HG02943 (cell line): ENCODE data around the gene SH2D7.

ENCODE experiments used
- ATAC-seq: cut with Tn5 transposase; IDR thresholded peaks from one replicate; pipeline ENCODE4 v1.9.1; 2021; ENCODE audit warnings: mild to moderate bottlenecking, low read depth, moderate library complexity; ENCODE audit not compliant: unreplicated experiment

SH2D7 gene

DNA sequence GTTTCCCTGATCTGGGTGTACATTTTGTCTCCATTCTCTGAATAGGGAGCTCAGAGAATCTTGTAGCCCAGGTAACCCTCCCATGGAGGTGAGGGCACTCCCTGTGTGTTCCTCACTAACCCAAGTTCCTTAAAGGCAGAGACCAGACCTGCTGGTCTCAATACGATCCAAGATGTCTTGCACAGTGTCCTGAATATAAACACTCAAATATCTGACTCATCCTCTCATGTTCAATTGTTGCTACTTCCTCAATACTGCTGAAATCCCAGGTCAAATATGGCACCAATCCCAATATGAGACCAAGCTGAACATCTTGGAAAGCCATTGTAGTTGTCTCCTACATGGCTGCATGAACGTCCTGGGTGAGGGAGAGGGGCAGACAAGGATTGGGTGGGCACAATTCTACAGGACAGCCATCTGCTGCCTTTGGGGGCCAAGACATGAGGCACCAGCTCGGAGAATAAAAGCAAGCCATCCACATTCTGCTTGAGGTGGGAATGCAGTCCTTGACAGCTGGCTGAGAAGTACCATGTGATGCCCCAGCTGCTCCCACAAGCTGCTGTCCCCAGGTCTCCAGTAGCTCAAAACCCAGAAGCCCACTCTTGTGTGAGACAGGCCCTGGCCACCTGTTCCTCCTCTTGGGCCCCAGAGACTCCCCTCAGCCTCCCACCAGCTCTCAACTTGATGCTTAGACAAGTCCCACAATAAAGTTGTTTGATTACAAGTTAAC, 33.1 kb upstream of the SH2D7 start:
- no peak for ATAC-seq

DNA sequence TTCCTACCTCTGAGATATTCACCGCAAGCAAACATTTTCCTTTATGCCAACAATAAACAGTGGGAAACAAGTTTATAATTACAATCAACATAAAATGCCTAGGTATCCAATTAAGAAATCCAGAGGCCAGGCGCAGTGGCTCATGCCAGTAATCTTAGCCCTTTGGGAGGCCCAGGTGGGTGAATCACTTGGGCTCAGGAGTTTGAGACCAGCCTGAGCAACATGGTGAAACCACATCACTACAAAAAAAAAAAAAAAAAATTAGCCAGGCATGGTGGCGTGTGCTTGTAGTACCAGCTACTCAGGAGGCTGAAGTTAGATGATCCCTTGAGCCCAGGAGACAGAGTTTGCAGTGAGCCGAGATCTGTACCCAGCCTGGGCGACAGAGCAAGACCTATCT, 32.1 kb upstream of the SH2D7 start:
- no peak for ATAC-seq

DNA sequence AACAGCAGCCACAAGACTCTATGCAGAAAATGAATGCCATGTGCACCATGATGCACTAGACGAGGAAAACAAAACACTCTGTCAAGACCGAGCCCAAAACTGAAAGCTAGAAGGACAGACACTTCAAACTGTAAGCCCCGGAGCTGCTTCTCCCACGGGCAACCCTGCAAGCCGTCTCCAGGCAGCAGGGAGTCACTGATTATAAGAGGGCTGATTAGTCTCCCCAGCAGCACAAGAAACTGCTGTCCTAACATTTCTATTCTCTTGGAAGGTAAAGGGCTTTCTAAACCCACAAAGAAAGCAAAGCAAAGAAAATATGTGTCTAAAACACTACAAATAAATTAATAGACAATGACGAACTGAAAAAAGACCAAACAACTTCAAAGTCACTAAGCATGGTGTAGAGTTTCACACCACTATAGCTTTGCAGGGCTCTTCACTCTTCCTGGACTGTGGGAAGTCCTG, 30.4 kb upstream of the SH2D7 start:
- no peak for ATAC-seq

DNA sequence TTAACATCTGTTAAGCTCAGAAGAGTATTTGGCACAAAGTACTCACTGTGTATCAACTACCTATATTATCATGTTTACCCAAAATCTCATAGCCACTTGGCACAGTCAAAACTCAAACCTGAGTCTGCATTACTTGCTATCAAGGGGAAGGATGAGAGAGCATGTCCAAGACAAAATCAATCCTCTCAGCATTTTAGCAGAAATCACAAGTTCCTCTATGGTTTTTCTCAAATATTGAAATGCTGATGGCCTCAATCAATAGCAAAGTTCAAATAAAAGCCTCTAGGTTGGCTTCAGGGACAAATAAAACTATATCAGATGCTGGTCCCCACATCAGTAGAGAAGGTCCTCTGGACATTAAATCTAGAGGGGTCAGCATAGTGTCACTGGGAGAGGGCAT, 29.1 kb upstream of the SH2D7 start:
- ATAC-seq, result no peak

DNA sequence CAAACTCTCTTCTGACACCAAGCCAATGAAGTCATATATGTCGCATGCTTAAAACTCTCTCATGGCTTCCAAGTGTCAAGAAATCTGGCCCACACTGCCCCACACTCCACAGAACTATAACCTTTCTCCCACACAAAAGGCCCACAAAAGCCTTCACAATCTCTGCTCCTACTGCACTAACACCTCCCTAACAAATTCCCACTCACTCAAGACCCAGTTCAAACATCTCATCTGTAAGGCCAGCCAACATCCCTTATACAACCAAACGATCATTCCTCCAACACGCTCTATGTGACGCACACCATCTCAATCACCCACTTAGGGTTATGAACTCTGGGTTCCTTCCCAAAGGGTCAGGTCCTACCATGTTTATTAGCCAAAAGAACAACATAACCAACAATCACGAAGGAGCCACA, 28.4 kb upstream of the SH2D7 start:
- ATAC-seq, result no peak

DNA sequence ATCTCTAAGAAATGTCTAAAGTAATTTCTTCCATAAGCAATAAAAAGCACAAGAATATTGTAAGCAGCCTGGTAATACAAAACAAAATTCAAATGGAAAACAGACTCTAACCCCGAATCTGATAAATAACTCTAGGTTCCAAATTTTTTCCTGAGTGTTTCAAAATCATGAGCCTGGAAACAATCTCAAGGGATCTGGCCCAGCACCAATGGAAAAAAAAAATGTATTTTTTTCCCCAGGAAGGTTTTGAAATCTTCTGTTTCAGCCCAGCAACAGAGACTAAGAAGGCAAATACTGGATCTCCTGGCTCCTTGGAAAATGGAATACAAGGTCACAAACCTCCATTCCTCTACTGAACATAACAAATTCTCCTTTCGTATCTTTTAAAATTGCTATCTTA, 27.8 kb upstream of the SH2D7 start:
- ATAC-seq, result no peak

DNA sequence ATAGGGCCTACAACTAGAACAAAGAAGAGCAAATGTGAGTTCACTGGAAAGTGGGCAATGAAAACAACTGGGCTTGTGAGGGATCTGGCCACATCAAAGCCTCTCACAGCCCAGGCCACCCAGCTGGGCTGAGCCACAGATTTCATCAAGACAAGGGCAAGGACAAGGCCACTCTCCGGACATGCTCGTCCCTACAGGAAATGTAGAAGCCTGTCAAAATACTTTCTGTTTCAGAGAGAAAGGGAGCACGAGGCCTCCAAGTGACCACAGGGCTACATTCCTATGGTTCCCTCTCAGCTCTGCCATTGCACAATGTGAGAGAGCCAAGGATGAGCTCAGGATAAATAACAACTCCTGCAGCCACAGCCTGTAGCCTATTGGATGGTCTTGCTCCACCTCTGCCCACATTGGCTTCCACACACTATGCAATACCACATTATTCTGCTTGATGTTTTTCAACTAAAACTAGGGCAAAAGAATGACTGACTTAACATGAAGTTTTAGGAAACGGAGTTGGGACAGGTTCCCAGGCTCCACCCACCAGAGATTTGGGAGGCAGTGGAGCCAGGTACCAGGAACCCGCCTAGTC, 27.0 kb upstream of the SH2D7 start:
- no peak for ATAC-seq

DNA sequence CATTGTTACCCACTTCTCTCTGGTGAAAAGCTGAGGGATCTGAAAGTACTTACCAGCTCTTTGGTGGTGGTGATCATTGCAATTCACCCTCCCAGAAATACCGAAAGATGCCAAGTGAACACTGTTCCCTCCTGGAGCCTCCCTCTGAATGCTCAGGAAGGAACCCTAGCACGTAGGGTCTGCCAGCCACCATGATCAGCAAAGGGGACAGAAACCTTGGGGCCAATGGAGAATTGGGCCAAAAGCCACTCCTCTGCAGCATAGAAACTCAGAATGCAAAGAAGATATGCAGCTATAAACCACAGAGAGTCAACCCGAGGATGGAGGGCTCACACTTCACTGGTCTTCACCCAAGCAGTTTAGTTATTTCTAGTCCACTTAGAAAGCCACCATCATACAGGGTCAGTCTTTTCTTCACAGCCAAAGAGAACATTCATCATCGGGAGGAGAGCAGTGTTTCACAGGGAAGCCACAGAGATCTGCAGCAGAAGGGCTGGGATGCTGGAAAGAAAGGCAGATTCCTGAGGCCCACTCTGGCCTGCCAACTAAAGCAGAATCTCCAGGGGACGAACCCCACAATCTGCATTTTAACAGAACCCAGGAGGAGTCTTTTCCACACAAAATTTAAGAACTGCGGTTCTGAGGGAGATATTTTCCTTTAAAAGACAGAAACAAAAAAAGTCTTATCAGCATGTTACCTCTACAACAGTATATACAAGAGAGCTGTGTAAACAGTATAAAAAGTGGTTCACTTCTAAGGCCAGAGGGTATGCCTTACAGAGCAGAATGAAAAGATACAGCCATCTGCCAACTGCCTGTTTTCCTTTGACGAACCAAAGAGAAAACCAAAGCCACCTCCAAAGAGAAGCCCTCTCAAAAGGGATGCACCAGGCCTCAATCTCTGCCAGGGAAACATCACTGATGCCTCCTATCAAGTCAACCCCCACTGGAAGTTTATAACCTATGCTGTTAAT, 26.1 kb upstream of the SH2D7 start:
- ATAC-seq, result no peak

DNA sequence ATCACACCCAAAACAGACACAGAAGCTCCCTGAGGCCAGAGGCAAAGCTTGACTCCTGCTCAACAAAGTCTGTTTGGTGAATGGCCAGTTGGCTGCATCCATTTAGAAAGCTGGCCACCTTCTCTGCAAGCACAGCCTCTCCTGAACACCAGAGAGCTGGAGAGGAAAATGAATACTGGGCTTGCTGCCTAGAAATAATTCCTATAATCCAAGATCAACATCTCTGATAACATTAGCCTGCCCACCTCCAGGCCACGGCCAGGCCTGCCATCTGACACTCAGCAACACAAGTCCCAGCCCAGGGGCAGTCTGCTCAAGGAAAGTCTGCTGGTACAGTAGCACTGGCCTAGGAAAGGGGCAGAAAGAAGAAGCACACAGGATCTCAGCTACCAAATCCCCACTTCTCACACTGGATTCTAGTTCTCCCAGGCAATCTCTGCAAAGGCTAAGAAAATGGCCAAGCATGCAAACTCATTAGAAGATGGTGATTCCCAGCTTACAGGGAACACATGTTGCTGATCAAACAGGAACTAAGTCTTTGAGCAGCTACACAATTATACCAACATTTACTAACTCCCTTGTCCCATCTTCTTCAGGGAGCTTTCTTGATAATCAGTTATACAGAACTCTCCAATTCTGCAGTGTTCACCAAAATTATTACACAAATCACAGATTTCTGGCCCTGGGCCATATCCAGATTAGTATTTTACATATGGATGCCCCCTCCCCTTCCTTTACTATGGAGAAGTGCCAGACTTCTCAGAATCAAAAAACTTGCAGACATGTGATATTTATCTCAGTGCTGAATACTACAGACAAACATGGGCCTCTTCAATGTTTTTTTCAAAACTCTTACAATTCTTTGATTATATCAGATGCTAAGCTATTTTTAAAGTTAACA, 24.8 kb upstream of the SH2D7 start:
- no peak for ATAC-seq

DNA sequence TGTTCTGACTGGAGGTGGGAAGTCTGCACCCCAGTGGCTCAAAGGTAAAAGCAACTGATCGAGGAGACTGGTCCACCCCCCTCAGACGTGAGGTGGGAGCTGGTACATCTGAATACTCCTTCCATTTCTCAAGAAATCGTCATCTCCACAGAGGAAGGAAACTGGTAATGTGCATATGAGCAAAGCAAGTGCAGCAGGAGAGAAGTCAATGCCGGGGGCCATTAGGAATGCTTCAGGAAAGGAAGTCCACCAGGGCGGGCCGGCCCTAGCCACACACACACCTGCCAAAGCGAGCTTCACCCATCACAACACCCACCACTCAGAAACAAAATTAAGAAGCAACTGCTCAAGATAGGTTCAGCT, 23.3 kb upstream of the SH2D7 start:
- no peak for ATAC-seq

DNA sequence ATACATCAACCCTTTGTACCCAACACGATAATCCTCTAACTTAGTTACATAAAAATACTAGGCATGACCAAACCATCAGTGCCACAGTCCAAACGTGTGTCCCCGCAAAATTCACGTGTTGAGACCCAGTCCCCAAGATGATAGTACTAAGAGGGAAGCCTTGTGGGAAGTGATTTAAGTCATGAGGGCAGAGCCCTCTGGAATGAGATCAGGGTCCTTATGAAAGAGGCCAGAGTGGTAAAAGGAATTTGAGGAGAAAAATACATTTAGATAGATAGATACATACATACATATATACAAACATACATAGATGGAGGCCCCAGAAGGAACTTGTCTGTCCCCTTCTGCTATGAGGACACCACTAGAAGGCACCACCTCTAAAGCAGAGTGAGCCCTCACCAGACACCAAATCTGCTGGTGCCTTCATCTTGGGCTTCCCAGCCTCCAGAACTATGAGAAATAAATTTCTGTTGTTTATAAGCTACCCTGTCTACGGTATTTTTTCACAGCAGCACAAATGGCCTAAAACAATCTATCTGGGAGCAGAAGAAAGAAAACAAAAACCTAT, 22.8 kb upstream of the SH2D7 start:
- no peak for ATAC-seq

DNA sequence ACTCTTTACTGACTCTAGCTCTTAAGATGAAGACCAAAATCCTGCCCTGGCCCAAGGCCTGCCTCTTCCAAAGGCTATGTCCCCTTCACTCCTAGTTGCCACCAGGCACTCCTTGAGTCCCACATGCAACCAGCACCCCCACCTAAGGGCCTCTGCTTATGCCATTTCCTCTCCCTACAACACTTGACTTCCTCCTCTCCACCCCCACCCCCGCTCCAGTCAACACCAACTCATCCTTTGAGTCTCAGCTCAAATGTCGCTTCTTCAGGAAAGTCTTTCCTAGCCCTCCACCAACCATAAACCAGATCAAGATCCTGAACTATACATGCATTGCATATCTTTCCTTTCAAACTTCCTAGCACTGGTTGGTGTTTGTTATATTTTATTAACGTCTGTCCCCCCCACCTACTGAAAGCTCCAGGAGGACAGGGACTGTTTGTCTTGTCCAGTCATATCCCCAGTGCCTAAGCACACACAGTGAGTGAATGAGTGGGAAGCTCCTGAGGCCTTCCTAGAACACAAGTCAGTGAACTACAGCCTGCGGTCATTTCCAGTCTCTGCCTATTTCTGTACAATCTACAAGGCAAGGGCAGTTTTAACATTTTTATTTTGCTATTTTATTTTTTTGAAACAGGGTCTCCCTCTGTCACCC, 22.2 kb upstream of the SH2D7 start:
- no peak for ATAC-seq

DNA sequence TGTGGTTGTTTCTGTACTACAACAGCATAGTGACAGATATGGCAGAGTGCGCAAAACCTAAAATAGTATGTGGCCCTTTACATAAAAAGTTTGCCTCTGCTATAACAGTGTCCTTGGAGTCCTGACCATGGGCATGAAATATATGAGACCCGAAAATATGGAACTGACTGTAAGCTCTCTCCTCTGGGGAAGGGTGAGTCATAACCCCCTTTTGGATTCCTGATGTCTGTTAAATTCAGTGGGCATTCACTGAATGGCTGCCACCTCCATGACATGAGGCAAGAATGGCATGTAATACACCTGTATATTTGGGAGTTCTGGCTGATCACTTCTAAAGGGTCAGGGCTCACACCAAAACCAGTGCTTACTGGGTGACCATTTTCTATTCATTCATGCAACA, 21.0 kb upstream of the SH2D7 start:
- ATAC-seq, result no peak

DNA sequence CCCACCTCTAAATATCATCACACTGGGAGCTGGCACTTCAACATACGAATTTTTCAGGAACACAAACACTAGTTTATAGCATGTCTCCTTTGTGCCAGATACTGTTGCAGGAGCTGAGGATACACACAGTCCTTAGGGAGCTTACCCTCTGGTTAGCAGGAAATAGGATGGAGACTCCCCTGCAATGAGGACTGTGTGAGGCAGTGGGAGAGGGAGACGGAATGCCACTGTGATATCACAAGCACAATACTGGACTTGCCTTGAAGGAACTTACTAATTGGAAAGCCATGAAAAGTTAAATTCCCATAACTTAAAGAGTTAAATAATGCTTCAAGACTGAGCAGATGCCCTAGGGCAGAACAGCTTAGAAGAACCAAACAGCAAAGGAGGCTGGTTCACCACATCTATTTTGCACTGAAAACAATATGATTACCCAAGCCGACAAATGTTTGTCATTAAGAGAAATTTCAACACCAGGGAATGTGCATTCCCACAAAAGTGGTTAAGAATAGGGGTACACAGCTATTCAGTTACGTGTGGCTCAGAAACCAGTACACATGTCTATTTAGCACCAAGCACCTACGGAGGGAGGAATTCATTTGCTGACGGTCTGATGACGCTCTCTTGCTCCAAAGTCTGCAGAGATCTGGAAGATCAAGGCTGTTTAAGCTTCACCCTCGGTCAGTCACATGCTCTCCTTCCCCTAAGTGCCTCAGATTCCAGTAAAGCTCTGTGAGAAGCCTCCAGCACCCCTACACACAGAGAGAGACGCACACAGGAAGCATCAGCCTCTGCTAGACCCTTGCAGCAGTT, 20.1 kb upstream of the SH2D7 start:
- no peak for ATAC-seq

DNA sequence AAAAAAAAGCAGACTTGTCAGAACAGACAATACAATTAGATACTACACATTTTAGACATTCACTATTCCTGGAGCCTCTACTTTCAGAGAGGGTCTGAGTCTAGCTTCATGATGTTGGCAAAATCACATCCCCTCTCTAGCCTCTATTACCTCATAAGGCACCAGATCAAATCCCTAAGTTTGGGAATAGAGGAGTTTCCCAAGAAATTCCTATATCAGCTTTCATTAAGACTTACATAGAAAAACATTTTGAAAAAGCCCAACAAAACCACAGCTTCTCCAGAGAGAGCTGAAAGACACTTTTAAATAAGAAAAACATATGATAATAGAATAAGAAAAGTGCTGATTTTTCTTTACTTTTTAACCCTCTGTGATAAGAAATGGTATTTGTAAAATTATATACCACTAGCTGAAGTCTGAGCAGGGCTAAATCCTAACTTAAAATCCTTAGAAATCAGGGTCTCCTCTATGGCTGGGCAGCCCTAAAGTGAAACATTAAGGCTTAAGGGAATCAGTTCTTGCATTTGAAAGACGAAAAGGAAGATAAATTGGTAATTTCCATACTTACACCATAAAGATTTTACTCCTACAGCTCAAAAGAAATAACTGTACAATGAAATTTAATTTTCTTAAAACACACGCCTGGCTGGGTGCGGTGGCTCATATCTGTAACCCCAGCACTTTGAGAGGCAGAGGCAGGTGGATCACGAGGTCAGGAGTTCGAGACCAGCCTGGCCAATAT, 19.1 kb upstream of the SH2D7 start:
- no peak for ATAC-seq

DNA sequence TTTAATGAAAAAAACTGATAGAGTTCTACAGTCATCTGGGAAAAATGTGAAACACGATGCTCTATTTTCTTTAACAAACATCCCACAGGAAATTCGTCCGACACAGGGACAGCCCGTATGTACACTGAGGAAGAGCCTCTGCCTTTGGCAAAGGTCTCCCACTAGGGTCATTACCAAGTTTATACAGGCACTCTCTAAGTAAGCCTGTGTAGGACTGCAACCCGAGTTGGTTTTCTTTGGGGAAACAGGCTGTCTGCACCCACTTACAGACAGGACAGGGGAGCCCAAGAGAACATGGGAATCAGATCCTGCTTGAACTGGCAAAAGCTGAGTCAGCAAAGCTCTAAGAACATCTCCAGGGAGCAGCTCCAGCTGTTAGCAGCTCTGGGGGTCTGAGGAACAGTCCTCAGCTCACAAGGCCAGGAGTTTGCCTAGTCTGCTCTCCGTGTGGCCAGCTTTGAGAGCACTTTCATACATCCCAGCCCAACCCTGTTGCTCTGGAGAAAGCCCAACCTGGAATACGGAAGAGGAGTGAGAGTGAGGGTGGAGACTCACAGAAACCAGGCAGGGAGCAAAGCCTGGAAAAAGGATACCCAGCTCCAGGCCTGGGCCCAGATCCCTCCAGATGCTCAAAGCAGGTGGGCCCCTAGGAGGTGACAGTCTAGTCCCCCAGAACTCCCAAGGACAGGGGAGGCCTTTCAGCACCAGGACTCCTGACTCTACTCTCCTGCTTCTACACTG, 16.7 kb upstream of the SH2D7 start:
- ATAC-seq, result no peak
